Esophagus squamous epithelium (tissue), 5 donors: ENCODE results near the gene CPN2. TPM values are rescaled to one million over a fixed set of nuclear protein-coding genes. Genes with fewer than 3 reads are reported as not detected.

Source experiments
- DNase-seq: peaks from one replicate; lab custom pipeline; 2025; lab: John Stamatoyannopoulos, UW
- H3K27ac ChIP-seq, 4 donors: fragments of 200-600 bp; sonication (generic); one replicate each; pipeline ENCODE4 v1.5.1; 2016 to 2019; ENCODE audit warnings: mild to moderate bottlenecking in 1 of 4
- H3K27me3 ChIP-seq, 4 donors: fragments of 200-600 bp; sonication (generic); 1 replicate in 3 of 4; 2 replicates in 1 of 4; pipeline versions ENCODE4 v1.5.1 to v1.6.0; 2017 to 2021; ENCODE audit warnings: antibody characterized with exemption in 1 of 4
- H3K36me3 ChIP-seq, 3 donors: fragments of 200-600 bp; sonication (generic); one replicate each; pipeline ENCODE4 v1.5.1; 2016 to 2019
- H3K4me1 ChIP-seq, 3 donors: fragments of 200-600 bp; sonication (generic); one replicate each; pipeline ENCODE4 v1.5.1; 2017 to 2019
- H3K4me3 ChIP-seq, 4 donors: fragments of 200-600 bp; sonication (generic); 1 replicate in 3 of 4; 2 replicates in 1 of 4; pipeline ENCODE4 v1.5.1; 2016 to 2019; ENCODE audit warnings: mild to moderate bottlenecking in 2 of 4, moderate library complexity in 1 of 4
- H3K9me3 ChIP-seq, 3 donors: fragments of 200-600 bp; sonication (generic); one replicate each; pipeline ENCODE4 v1.5.1; 2016 to 2019
- CTCF ChIP-seq, 6 experiments: fragments of 450-650 bp in 4 of 6; fragments of 200-600 bp in 2 of 6; sonication (generic) in 2 of 6; IDR thresholded peaks; one replicate each; pipeline ENCODE4 v1.5.1; 2016 to 2019; ENCODE audit warnings: antibody characterized with exemption in 6 of 6, mild to moderate bottlenecking in 4 of 6, moderate library complexity in 4 of 6
- POLR2A ChIP-seq, 4 donors: fragments of 450-650 bp; IDR thresholded peaks; one replicate each; pipeline ENCODE4 v1.6.1; 2017; ENCODE audit warnings: antibody characterized with exemption in 4 of 4, mild to moderate bottlenecking in 4 of 4, moderate library complexity in 3 of 4
- WGBS, 2 donors: methylation state at CpG; one replicate each; pipeline ENCODE4 v1.1.5; 2018; 5-methylcytosine and 5-hydroxymethylcytosine counted together
- intact Hi-C: fragments of 100-400 bp; cut with DNase I; formaldehyde crosslinking; loops from one replicate; pipeline ENCODE4 v1.15.0; 2022
- total RNA-seq, 4 donors: library from RNA; depleted of rRNA; stranded (reverse); fragments of >200 nt; gene quantifications; one replicate each; pipeline ENCODE4 v1.1.0, GENCODE V29; 2016
- donor health status: DM: yes; HTN: yes; CAD: no.

Gene CPN2
- total RNA-seq, 4 donors from 2014 or later = not detected

- intact Hi-C loops = no loop called here
- WGBS, 2 donors = 88 to 100% methylated on average over 3 of the region's 3 CpGs
- no peaks in the 10 kb centered on the region for H3K36me3 ChIP-seq
- H3K4me1 ChIP-seq = peaks cover 6 to 13% (median 11%) of the 10 kb centered on the region in 3 donors
- H3K27ac ChIP-seq = no peak overlapping the region
- TF ChIP-seq CTCF (IDR thresholded peaks at IDR 0.05) (no peak), POLR2A (IDR thresholded peaks at IDR 0.05) (no peak)
- peaks cover 0 to 23% (median 0%) of the 10 kb centered on the region in 4 donors for H3K27me3 ChIP-seq
- H3K4me3 ChIP-seq = no peak overlapping the region
- no peaks in the 10 kb centered on the region for H3K9me3 ChIP-seq
- DNase-seq = no peak
Measured at GRCh38 chr3:194292331-194292730, 58.8 kb downstream of the CPN2 start.

Other genes starting within 250 kb of the CPN2 start
- 10 to 100 TPM; 38.6 to 92.1 (median 75.4) TPM for gene HES1, start 215.2 kb downstream of the CPN2 start, total RNA-seq
- gene LRRC15, start 18.4 kb upstream of the CPN2 start, total RNA-seq = under 1 TPM in 1 of 4 donors, not detected in 3; 0.38 TPM
- under 1 TPM in 1 of 4 donors, not detected in 3; 0.38 TPM for gene GP5, start 47.9 kb upstream of the CPN2 start, total RNA-seq
- 100 to 1,000 TPM in 1 of 4 donors, 10 to 100 TPM in 3; 55.6 to 166 (median 94.7) TPM for gene ATP13A3, start 135.7 kb upstream of the CPN2 start, total RNA-seq